K562 (cell line): ENCODE results near the gene MED13L.

Experiments
- CTCF ChIP-seq, 3 experiments: IDR thresholded peaks in 2 of 3; conservative IDR thresholded peaks in 1 of 3; 2 replicates each; pipeline ENCODE4 v1.5.1; 2011 to 2012; ENCODE audit warnings: low read length in 3 of 3, mild to moderate bottlenecking in 3 of 3, control low read depth in 2 of 3, improper control_type of control experiment in 1 of 3, inconsistent platforms in 1 of 3, low read depth in 1 of 3, mixed read lengths in 1 of 3, moderate library complexity in 1 of 3; ENCODE audit not compliant: insufficient read depth in 2 of 3
- NBN ChIP-seq: fragments of 450-650 bp; IDR thresholded peaks from 2 replicates; pipeline ENCODE4 v1.6.1; 2016; ENCODE audit warnings: low read depth, mild to moderate bottlenecking
- PTTG1 ChIP-seq: fragments of 450-650 bp; IDR thresholded peaks from 2 replicates; pipeline ENCODE4 v1.6.1; 2016; ENCODE audit warnings: low read depth, mild to moderate bottlenecking, missing genetic modification characterization, missing compliant biosample characterization
- SAFB ChIP-seq: fragments of 200-400 bp; formaldehyde crosslinking; IDR thresholded peaks from 2 replicates; pipeline ENCODE4 v1.6.1; 2017; ENCODE audit warnings: low read depth, low read length, borderline replicate concordance
- UBTF ChIP-seq, 2 experiments: IDR thresholded peaks; 2 replicates each; pipeline ENCODE4 v1.6.1; 2012; ENCODE audit warnings: improper control_type of control experiment in 2 of 2, low read depth in 2 of 2, low read length in 2 of 2, borderline replicate concordance in 1 of 2
- ZFP1 ChIP-seq: fragments of 450-650 bp; formaldehyde crosslinking; IDR thresholded peaks from 2 replicates; pipeline ENCODE4 v1.4.0; 2020; ENCODE audit warnings: mild to moderate bottlenecking, mixed read lengths
- ZFP36 ChIP-seq: fragments of 150-350 bp; IDR thresholded peaks from 2 replicates; pipeline ENCODE4 v1.6.1; 2018; ENCODE audit warnings: low read length, low read depth; ENCODE audit not compliant: partially characterized antibody
- TF ChIP-seq, protein P1 (sequence below): fragments of 250-450 bp; sonication (Bioruptor Pico); IDR thresholded peaks from 2 replicates; pipeline ENCODE4 v1.5.0; 2020; ENCODE audit warnings: mild to moderate bottlenecking, borderline replicate concordance
- TF ChIP-seq, protein P2 (sequence below): fragments of 150-350 bp; IDR thresholded peaks from 2 replicates; pipeline ENCODE4 v1.6.1; 2014; ENCODE audit warnings: low read depth, mild to moderate bottlenecking, low read length, borderline replicate concordance
- TF ChIP-seq, protein P3 (sequence below): sonication (generic); formaldehyde crosslinking; IDR thresholded peaks from 2 replicates; pipeline ENCODE4 v1.8.1; 2023; ENCODE audit warnings: mild to moderate bottlenecking, missing genetic modification reagents
- TF ChIP-seq, protein P4 (sequence below), 2 experiments: fragments of 450-650 bp in 1 of 2; IDR thresholded peaks; 2 replicates each; pipeline ENCODE4 v1.6.1; 2011 to 2017; ENCODE audit warnings: low read depth in 2 of 2, antibody characterized with exemption in 1 of 2, borderline replicate concordance in 1 of 2, low read length in 1 of 2, mild to moderate bottlenecking in 1 of 2, mixed read lengths in 1 of 2; ENCODE audit not compliant: control insufficient read depth in 1 of 2

GRCh38 chr12:115993737-115994136, 283.8 kb downstream of the MED13L start:
- TF ChIP-seq, protein P1, sequence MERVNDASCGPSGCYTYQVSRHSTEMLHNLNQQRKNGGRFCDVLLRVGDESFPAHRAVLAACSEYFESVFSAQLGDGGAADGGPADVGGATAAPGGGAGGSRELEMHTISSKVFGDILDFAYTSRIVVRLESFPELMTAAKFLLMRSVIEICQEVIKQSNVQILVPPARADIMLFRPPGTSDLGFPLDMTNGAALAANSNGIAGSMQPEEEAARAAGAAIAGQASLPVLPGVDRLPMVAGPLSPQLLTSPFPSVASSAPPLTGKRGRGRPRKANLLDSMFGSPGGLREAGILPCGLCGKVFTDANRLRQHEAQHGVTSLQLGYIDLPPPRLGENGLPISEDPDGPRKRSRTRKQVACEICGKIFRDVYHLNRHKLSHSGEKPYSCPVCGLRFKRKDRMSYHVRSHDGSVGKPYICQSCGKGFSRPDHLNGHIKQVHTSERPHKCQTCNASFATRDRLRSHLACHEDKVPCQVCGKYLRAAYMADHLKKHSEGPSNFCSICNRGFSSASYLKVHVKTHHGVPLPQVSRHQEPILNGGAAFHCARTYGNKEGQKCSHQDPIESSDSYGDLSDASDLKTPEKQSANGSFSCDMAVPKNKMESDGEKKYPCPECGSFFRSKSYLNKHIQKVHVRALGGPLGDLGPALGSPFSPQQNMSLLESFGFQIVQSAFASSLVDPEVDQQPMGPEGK (CRISPR knock-in tag) = no peak
- TF ChIP-seq, protein P2, sequence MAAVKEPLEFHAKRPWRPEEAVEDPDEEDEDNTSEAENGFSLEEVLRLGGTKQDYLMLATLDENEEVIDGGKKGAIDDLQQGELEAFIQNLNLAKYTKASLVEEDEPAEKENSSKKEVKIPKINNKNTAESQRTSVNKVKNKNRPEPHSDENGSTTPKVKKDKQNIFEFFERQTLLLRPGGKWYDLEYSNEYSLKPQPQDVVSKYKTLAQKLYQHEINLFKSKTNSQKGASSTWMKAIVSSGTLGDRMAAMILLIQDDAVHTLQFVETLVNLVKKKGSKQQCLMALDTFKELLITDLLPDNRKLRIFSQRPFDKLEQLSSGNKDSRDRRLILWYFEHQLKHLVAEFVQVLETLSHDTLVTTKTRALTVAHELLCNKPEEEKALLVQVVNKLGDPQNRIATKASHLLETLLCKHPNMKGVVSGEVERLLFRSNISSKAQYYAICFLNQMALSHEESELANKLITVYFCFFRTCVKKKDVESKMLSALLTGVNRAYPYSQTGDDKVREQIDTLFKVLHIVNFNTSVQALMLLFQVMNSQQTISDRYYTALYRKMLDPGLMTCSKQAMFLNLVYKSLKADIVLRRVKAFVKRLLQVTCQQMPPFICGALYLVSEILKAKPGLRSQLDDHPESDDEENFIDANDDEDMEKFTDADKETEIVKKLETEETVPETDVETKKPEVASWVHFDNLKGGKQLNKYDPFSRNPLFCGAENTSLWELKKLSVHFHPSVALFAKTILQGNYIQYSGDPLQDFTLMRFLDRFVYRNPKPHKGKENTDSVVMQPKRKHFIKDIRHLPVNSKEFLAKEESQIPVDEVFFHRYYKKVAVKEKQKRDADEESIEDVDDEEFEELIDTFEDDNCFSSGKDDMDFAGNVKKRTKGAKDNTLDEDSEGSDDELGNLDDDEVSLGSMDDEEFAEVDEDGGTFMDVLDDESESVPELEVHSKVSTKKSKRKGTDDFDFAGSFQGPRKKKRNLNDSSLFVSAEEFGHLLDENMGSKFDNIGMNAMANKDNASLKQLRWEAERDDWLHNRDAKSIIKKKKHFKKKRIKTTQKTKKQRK = no peak
- no peak for TF ChIP-seq ZFP1
- no peak for TF ChIP-seq CTCF (IDR thresholded peaks at IDR 0.05 in 2 of 3, conservative IDR thresholded peaks at IDR 0.05 in 1 of 3; ENCODE audit: insufficient read depth in 2 of 3, low read depth in 1 of 3, low read length in 3 of 3)
- no peak for TF ChIP-seq ZFP36
- TF ChIP-seq, protein P3, sequence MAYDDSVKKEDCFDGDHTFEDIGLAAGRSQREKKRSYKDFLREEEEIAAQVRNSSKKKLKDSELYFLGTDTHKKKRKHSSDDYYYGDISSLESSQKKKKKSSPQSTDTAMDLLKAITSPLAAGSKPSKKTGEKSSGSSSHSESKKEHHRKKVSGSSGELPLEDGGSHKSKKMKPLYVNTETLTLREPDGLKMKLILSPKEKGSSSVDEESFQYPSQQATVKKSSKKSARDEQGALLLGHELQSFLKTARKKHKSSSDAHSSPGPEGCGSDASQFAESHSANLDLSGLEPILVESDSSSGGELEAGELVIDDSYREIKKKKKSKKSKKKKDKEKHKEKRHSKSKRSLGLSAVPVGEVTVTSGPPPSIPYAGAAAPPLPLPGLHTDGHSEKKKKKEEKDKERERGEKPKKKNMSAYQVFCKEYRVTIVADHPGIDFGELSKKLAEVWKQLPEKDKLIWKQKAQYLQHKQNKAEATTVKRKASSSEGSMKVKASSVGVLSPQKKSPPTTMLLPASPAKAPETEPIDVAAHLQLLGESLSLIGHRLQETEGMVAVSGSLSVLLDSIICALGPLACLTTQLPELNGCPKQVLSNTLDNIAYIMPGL (CRISPR knock-in tag) = no peak
- TF ChIP-seq UBTF (IDR thresholded peaks at IDR 0.05; ENCODE audit: borderline replicate concordance in 1 of 2, low read depth in 2 of 2, low read length in 2 of 2) = no peak
- TF ChIP-seq PTTG1 = no peak
- TF ChIP-seq, protein P4, sequence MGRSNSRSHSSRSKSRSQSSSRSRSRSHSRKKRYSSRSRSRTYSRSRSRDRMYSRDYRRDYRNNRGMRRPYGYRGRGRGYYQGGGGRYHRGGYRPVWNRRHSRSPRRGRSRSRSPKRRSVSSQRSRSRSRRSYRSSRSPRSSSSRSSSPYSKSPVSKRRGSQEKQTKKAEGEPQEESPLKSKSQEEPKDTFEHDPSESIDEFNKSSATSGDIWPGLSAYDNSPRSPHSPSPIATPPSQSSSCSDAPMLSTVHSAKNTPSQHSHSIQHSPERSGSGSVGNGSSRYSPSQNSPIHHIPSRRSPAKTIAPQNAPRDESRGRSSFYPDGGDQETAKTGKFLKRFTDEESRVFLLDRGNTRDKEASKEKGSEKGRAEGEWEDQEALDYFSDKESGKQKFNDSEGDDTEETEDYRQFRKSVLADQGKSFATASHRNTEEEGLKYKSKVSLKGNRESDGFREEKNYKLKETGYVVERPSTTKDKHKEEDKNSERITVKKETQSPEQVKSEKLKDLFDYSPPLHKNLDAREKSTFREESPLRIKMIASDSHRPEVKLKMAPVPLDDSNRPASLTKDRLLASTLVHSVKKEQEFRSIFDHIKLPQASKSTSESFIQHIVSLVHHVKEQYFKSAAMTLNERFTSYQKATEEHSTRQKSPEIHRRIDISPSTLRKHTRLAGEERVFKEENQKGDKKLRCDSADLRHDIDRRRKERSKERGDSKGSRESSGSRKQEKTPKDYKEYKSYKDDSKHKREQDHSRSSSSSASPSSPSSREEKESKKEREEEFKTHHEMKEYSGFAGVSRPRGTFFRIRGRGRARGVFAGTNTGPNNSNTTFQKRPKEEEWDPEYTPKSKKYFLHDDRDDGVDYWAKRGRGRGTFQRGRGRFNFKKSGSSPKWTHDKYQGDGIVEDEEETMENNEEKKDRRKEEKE (IDR thresholded peaks at IDR 0.05; ENCODE audit: borderline replicate concordance in 1 of 2, control insufficient read depth in 1 of 2, low read depth in 2 of 2, low read length in 1 of 2) = no peak
- no peak for TF ChIP-seq SAFB
- TF ChIP-seq NBN = no peak
